Ishikawa (cell line): ENCODE data around the gene AGPAT4.

Source experiments
- TAF1 ChIP-seq: IDR thresholded peaks from 2 replicates; pipeline ENCODE4 v1.6.1; 2012; ENCODE audit warnings: low read depth, mild to moderate bottlenecking
- YY1 ChIP-seq: IDR thresholded peaks from 2 replicates; pipeline ENCODE4 v1.6.1; 2012; ENCODE audit warnings: low read depth
- TF ChIP-seq, protein P1 (sequence below): IDR thresholded peaks from 2 replicates; pipeline ENCODE4 v1.6.1; 2012

DNA sequence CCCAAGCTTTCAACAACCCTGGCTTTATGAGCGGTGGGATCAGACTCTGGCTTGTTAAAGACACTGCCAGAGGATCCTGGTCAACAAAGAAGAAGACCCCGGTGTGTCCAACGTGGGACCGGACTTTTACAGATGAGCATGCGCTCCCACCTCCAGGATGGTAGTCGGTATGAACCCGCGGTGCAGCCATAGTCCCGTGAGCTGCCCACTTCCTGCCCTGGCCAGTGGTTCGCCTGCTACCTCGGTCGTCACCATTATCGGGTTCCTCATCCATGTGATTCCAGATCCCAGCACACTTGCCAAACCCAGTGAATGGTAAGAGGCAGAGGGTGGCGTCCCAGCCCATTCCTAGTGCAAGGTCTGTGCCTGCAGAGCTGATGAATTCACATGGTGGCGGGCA lies 112.7 kb downstream of the AGPAT4 start:
- TF ChIP-seq, protein P1, sequence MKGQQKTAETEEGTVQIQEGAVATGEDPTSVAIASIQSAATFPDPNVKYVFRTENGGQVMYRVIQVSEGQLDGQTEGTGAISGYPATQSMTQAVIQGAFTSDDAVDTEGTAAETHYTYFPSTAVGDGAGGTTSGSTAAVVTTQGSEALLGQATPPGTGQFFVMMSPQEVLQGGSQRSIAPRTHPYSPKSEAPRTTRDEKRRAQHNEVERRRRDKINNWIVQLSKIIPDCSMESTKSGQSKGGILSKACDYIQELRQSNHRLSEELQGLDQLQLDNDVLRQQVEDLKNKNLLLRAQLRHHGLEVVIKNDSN = no peak
- TF ChIP-seq TAF1 = no peak
- TF ChIP-seq YY1 = no peak
